HG02840 (cell line): ENCODE measurements around the gene SLC2A4RG.
"Not testable (repeated sequence)": the region's sequence is repeated elsewhere in the genome, so short reads cannot be mapped to it uniquely, and the experiment has no call there.

Source experiments
- ATAC-seq: cut with Tn5 transposase; IDR thresholded peaks from one replicate; pipeline ENCODE4 v1.9.1; 2021; ENCODE audit warnings: mild to moderate bottlenecking, moderate library complexity, moderate number of reproducible peaks; ENCODE audit not compliant: unreplicated experiment, low FRiP score

SLC2A4RG gene

DNA sequence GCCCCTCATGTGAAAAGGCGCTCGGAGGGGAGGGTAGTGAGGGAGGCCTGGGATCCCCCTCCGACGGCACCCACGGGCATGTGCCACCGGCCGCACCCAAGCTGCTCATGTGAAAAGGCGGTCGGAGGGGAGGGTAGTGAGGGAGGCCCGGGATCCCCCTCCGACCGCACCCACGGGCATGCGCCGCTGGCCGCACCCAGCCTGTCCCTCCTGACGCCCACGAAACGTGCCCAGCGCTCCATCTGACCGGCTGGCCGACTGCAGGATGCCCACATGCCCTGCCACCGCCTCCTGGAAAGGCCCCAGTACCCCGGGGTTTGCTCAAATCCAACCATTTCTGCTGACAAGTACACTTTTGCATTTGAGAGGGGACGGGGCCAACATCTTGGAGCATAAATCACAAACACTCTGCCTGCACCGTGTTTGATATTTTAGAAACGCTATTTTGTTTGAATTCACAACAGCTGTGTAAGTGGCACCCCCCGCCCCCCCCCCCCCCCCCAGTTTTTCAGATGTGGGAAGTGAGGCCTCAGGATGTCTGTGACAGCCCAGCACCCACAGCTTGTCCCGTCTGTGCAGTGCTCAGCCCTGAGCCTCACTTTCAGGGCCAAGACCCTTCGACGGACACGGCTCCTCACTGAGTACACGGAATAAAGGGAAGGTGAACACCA lies 34.1 kb downstream of the SLC2A4RG start:
- ATAC-seq, result no peak

DNA sequence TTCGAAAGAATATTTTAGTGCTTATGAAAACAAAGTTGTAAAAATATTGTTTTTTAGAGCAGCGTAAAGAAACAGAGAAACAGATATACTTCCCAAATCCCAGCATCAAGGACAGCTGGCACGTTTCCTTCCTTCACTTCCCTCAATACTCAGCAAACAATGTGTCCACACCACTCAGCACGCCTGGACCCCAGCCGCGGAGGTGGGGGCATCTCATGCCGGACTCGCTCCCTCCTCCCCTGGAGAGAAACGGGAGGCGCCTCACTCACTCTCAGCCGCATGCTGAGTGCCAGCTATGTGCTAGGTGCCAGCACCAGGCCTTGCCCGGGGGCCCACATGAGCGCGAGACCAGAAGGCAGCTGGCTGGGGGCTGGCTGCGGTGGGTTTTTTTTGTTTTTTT lies 34.7 kb downstream of the SLC2A4RG start:
- ATAC-seq, result no peak

DNA sequence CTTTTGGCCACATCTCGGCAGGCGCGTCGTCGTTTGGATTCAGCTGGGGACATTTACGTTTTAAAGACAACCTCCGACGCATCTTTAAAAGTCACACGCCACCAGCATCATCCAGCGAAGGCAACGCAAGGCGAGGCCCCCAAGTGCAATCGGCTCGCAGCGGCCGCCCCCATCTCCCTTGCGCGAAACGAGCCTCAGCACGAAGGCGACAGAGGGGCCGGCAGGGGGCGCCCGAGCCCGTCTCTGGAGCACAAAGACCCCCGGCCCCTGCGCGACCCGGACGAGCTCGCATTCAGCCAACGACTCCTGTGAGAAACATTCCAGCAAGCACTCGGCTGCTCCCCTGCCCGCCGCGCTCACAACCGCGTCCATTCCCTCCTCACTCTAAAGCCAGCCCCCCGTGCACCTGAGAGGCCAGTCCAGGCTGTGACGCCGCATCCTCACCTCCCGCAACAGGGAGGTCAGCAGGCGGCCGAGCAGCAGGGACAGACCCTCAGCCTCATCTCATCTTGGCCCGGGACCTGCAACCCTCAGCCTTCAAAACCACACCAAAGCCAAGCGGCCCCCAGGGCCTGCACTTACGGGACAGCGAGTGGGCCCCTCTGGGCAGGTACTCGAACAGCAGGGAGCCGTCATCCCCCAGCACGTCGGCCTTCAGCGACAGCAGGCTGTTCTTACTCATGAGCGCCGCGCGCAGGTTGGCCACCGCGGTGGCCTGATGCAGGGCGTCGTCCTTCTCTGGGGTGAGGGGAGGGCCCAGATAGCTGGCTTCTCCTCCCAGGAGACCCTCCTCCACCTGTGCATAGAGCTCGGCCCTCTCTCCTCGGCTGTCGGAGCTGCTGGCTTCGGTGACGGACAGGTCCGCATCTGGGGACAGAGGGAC lies 35.8 kb downstream of the SLC2A4RG start:
- ATAC-seq, result no peak

DNA sequence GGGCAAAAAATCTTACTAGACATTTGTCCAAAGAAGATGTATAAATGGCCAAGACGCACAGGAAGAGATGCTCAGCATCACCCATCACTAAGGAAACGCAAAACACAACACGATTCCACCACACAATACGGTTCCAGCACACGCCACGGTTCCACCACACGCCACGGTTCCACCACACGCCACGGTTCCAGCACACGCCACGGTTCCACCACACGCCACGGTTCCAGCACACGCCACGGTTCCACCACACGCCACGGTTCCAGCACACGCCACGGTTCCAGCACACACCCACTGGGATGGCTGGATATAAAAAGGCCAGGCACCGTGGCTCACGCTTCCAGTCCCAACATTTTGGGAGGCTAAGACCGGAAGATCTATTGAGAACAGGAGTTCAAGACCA lies 37.3 kb downstream of the SLC2A4RG start:
- ATAC-seq, result not testable (repeated sequence)

DNA sequence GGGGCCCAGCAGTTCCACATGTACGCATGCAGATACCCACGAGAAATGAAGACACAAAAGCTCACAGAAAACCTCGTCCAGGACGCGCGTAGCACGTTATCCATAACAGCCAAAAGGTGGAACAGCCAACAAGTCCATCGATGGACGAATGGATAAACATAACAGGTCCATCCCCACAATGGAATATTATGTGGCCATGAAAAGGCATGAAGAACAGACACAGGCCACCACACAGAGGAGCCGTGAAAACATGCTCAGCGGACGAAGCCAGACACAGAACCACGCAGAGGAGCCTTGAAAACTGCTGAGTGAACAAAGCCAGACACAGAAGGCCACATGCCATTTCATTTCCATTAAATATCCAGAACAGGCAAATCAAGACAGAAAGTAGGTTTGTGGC lies 38.0 kb downstream of the SLC2A4RG start:
- ATAC-seq, result no peak

DNA sequence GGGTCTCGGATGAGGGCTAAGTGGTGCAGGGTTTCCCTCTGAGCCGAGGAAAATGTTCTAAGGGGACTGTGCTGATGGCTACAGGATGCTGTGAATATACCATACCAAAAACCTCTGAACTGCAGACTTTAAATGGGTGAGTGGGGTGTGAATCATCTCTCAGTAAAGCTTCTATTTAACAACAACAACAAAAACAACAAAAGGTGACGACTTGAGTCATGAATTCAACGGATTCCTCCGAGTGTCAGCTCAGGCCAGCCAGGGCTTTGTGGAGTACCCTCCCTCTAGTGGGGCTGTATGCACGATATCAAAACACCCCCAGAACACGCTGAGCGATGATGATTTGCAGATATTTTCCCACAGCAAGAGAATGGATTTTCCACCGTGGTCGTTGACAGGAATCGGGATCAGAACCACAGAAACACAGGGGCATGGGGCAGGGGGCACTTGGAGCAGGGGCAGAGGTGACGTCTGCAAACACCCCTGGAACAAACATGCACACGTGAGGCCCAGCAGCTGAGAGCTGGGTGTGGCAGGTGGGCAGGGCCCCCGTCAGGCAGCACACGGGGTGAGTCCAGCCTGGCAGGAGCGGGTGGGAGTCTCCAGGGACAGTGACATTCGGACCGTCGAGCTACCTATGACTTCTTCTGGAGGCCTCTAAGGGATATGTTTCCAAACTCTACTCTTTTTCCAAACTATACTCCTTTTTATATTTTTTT lies 38.6 kb downstream of the SLC2A4RG start:
- no peak for ATAC-seq

DNA sequence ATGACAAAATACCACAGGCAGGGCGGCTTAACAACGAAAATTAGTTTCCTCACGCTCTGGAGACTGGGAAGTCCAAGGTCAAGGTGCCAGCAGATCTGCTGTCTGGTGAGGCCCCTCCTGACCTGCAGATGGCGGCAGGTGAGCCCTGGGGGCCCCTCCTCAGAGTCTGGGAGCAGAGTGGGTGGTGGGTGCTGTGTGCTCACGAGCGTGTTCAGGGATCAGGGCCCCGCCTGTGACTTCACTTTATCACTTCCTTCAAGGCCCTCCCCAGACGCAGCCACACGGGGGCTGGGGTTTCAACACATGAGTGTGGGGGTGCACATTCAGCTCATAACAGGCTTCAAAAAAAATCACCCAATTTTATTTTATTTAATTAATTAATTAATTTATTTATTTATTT lies 39.3 kb downstream of the SLC2A4RG start:
- no peak for ATAC-seq

DNA sequence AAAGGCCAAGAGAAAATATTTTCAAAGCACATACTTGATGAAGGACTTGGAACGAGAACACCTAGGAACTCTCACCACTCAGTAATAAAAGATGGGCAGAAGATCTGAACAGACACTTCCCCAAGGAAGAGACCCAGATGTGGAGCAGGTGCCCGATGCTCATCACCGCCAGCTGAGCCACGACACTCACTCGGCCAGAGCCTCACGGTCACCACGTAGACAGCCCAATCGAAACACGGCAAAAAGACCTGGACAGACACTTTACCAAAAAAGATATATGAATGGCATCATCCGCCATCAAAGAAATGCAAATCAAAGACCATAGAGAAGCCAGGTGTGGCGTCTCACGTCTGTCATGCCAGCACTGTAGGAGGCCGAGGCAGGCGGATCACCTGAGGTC lies 41.6 kb downstream of the SLC2A4RG start:
- no peak for ATAC-seq

DNA sequence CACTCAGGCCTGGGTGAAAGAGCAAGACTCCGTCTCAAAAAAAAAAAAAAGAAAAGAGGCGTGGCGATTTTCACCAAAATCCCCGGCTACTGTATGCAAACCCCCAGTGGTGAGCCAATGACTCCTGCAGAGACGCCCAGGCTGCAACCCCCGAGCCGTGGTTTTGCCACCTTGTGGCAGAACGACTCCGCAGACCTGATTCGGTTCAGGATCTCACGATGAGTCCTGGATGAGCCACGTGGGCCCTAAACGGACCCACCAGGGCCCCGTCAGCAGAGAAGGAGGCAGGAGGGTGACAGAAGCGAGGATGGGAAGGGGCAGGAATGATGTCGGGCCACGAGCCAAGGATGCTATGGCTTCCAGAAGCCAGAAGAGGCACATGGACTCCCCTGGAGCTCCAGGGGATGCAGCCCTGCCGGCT lies 42.5 kb downstream of the SLC2A4RG start:
- ATAC-seq, result no peak

DNA sequence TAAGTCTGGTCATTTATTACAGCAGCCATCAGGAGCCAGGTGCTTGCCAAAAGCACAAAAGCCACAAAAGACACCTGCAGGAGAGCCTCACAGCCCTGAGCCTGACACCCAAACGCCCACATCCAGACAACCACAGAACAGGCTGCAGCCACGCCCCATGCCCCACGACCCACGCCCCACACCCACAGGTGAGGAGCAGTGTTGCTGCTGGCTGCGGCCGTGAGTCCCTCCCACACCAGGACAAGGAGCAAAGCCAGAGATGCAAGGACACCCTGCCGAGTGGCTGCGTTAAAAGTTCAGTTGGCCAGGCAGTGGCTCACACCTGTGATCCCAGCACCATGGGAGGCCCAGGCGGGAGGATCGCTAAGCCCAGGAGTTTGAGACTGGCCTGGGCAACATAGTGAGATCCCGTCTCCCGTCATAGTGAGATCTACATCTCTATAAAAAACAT lies 43.0 kb downstream of the SLC2A4RG start:
- no peak for ATAC-seq

DNA sequence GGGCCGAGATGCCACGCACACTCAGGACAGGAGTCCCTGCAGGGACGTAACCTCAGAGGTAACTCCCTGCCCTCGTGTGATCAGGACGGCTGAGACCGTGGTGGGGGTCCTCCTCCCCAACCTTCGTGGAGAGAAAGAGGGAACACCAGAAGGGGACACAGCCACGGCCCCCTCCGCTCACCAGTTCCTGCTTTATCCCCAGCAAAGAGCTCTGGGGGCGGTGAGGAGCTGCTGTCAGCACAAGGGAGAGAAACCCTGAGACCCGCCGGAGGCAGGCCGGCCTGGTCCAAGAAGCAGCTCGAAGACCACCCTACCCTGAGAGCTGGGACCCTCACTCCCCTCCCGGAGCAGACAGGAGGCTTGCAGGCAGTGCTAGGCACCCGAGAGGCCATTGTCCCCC lies 44.4 kb downstream of the SLC2A4RG start:
- ATAC-seq, result no peak

DNA sequence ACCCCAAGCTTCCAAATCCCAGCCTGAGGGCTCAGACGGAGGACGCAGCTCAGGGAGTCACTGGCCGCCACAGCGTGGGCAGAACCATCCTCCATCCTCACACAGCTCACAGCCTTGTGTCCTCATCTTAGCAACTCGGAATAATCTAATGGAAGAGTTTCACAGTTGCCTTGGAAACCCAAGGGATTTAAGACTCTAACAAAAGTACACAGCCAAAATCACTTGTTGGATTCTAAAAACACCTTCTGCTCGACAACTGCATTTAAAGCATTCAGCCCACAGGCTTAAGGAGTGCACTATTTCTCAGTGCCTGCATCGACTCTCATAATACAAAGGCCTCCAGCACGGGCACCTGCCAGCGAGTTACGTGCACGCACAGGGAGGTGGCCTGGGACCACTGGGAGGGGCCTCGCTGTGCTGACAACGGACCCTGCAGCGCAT lies 46.1 kb downstream of the SLC2A4RG start:
- ATAC-seq, result no peak

DNA sequence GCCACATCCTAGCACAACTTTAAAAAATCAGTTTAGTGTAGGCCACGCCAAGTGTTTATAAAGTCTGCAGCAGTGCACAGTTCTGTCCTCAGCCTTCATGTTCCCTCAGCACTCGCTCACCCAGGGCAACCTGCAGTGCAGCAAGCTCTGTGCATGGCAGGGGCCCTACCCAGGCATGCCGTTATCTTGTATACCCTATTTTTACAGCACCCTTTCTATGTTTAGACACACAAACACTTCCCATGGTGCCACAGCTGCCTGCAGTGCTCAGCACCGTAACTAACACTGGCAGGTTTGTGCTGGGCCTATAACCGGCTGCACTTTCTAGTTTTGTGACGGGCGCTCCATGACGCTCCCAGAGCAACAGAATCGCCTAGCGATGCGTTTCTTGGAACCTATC lies 47.7 kb downstream of the SLC2A4RG start:
- no peak for ATAC-seq

DNA sequence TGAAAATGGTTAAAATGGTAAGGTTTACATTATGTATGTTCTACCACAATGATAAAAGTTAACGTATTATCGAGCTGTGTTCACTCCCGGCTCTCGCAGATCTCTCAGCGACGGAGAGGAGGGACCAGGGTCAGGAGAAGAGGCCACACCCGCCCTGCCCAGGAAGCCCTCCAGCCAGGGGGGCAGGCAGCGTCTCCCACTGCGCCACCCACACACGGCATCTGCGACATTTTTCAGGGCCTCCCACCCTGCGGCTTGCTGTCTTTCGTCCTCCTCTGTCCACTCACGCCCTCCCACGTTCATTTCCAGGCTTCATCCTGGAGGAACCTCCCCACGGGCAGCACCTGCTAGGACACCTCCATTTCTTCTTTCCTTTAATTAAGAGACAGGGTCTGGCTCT lies 48.2 kb downstream of the SLC2A4RG start:
- no peak for ATAC-seq

DNA sequence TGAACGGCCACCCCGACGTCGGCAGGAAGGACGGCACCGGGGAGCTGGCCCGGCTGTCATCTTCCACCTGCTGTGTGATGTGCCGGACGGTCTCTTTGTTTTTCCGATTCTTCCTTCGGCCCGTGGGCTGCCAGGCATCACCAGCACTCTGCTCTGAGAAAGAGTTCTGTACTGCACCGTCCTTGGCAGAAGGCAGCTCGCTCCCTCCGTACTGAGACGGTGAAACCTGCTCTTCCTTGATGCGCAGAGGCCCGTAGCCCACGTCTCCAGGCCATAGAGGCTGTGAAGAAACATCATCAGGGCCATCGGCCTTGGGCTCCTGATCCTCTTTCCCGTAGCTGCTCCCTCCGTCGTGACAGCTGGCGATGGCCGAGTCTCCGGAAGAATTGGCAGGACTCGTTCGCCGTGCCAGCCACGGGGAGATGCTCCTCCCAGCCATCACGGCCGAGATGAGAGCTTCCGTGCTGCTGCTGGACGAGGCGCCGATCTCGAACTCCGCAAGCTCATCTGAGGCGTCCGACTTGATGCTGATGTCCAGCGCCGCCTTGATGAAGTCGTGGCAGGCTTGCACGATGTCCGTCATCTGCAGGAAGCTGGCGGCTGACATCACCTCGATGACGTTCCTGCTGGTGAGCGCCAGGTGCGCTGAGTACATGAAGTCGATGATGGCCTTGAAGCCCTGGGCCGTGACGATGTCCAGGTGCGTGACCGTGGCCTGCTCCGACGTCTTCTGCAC lies 50.4 kb downstream of the SLC2A4RG start:
- no peak for ATAC-seq

DNA sequence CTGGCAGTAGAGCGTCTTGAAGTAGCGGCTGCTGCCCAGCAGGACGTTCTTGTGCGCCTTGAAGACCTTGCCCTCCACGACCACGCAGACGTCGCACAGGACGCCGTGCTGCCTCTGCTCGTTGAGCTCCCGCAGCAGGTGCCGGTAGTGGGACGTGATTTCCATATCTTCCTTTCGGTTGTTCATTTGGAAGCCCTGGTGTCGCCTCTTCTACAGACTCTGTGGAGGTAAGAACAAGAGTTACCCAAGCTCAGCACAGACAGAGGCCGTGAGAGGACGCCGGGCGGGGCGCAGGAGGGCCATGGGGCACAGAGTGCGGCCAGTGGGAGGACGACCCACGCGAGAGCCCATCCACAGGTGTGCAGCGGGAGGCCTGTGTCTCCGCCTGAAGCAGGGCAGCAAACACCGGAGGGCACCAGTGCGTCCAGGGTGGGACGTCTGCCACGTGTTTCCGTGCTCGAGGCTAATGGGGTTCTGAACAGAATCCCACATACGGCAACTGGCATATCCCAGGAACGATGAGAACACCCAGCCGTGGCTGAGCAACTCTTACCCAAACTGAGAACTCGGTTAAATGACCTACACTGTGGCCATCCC lies 51.1 kb downstream of the SLC2A4RG start:
- ATAC-seq, result no peak

DNA sequence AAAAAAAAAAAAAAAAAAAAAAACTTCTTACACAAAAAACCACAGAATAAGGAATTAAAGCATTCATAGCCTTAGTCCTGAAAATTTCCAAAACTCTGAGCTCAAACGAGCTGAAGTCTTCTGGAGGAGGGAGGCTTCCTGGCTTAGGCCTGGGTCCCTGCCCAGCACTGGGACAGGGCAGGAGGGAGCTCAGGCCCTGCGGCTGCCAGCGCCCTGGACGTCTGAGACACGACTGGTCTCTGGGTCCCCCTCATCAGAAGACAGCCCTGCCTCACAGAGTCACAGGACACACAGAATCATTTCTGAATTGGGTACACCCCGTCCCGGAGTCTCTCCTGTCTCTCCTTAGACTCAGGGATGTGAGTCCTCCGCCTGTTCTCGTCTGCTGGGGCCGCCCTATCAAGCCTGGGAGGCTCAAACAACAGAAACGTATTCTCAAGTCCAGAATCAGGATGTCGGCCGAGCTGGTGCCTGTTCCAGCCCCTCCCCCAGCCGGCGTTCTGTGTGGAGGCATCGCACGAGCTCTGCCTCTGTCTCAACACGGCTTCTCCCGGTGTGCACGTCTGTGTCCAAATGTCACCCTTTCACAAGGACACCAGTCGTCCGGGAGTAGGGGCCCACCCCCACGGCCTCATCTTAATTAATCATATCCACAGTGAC lies 52.1 kb downstream of the SLC2A4RG start:
- no peak for ATAC-seq

DNA sequence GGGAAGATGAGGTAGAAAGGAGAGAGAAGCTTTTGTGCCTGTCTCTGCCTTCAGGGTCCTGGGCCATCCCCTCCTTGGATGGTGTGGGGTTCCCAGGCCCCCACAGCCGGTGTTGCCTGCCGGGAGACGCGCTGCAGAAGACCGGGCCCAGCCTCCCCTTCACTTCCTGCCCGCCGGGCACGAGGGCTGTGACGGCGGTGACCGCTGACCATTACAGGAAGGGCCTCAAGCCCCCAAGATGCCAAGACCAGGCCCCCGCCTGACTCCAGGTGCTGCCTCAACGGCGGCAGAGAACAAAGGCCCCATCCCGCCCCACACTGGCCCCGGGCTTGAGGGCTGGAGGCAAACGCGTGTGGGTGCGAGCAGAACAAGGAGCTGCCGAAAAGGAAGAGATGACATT lies 53.3 kb downstream of the SLC2A4RG start:
- ATAC-seq, result no peak
